ENCODE results near the gene SDK2.

The SDK2 gene

GRCh38 chr17:73604476-73604875 is 39.8 kb downstream of the SDK2 start:
- DNase-seq = no peak

- DNase-seq = no peak
Measured at GRCh38 chr17:73603971-73604370, 40.3 kb downstream of the SDK2 start.

- no peak for DNase-seq
Measured at GRCh38 chr17:73600103-73600871, 44.0 kb downstream of the SDK2 start.

- no peak for DNase-seq
Measured at GRCh38 chr17:73599599-73599998, 44.6 kb downstream of the SDK2 start.

- no peak for DNase-seq
Measured at GRCh38 chr17:73598212-73598611, 46.0 kb downstream of the SDK2 start.

GRCh38 chr17:73595931-73596330 is 48.3 kb downstream of the SDK2 start:
- DNase-seq = no peak

- DNase-seq = peak; percentile 40
Measured at GRCh38 chr17:73595479-73595878, 48.8 kb downstream of the SDK2 start.

GRCh38 chr17:73595068-73595467 is 49.2 kb downstream of the SDK2 start:
- DNase-seq = no peak

GRCh38 chr17:73594598-73594997 is 49.6 kb downstream of the SDK2 start:
- DNase-seq = no peak

GRCh38 chr17:73594025-73594424 is 50.2 kb downstream of the SDK2 start:
- DNase-seq = no peak

GRCh38 chr17:73593249-73593965 is 50.8 kb downstream of the SDK2 start:
- DNase-seq = no peak

- DNase-seq = no peak
Measured at GRCh38 chr17:73592501-73592961, 51.7 kb downstream of the SDK2 start.

- DNase-seq = no peak
Measured at GRCh38 chr17:73592079-73592415, 52.2 kb downstream of the SDK2 start.

- peak; percentile 63 for DNase-seq
Measured at GRCh38 chr17:73591296-73592078, 52.8 kb downstream of the SDK2 start.

GRCh38 chr17:73589363-73589980 is 54.8 kb downstream of the SDK2 start:
- no peak for DNase-seq

GRCh38 chr17:73588891-73589290 is 55.4 kb downstream of the SDK2 start:
- DNase-seq = no peak

- DNase-seq = no peak
Measured at GRCh38 chr17:73588301-73588846, 55.9 kb downstream of the SDK2 start.

- DNase-seq = peak; percentile 27
Measured at GRCh38 chr17:73586921-73587602, 57.2 kb downstream of the SDK2 start.

GRCh38 chr17:73586275-73586832 is 57.9 kb downstream of the SDK2 start:
- no peak for DNase-seq

GRCh38 chr17:73585583-73585982 is 58.7 kb downstream of the SDK2 start:
- DNase-seq = peak; percentile 19

- DNase-seq = no peak
Measured at GRCh38 chr17:73584987-73585386, 59.3 kb downstream of the SDK2 start.

GRCh38 chr17:73584049-73584448 is 60.2 kb downstream of the SDK2 start:
- no peak for DNase-seq

All from hematopoietic multipotent progenitor cell treated with erythropoietin and hydrocortisone succinate and interleukin-3 and kit ligand, for 4 days (in vitro differentiated cells).